RKO (cell line): ENCODE data around the gene NRL.
"Not testable (repeated sequence)": the region's sequence is repeated elsewhere in the genome, so short reads cannot be mapped to it uniquely, and the experiment has no call there.

Experiments used
- DNase-seq: peaks from one replicate; pipeline ENCODE4 v3.0.0-alpha.2; 2016; ENCODE audit warnings: low spot score

NRL gene

GRCh38 chr14:24051789-24052655 lies 62.7 kb downstream of the NRL start, which contains the start of gene CARMIL3:
Gene CARMIL3, plus strand, starts transcription at chr14:24052009. Its CDS starts 145 bp downstream, at chr14:24052154.
- peak; percentile 62 for DNase-seq

GRCh38 chr14:24051176-24051788 lies 63.5 kb downstream of the NRL start:
- DNase-seq, result no peak

GRCh38 chr14:24050753-24051152 lies 64.0 kb downstream of the NRL start:
- DNase-seq, result not testable (repeated sequence)

GRCh38 chr14:24049002-24049401 lies 65.7 kb downstream of the NRL start:
- DNase-seq, result not testable (repeated sequence)

GRCh38 chr14:24042746-24043145 lies 72.0 kb downstream of the NRL start:
- no peak for DNase-seq

GRCh38 chr14:24040692-24041091 lies 74.1 kb downstream of the NRL start:
- no peak for DNase-seq

GRCh38 chr14:24038686-24039085 lies 76.1 kb downstream of the NRL start:
- no peak for DNase-seq

GRCh38 chr14:24037658-24038037 lies 77.1 kb downstream of the NRL start:
- DNase-seq, result no peak

- not testable (repeated sequence) for DNase-seq
These were observed 77.6 kb downstream of the NRL start for GRCh38 chr14:24036963-24037657.

- peak; percentile 84 for DNase-seq
These were observed 78.4 kb downstream of the NRL start for GRCh38 chr14:24036169-24036962.

GRCh38 chr14:24035769-24036168 lies 79.0 kb downstream of the NRL start:
- DNase-seq, result not testable (repeated sequence)

GRCh38 chr14:24032727-24033418 lies 81.9 kb downstream of the NRL start:
- peak; percentile 39 for DNase-seq

- not testable (repeated sequence) for DNase-seq
These were observed 83.4 kb downstream of the NRL start for GRCh38 chr14:24031331-24031730.

GRCh38 chr14:24029687-24030086 lies 85.1 kb downstream of the NRL start:
- not testable (repeated sequence) for DNase-seq
